ENCODE results near the gene ACSL5.

- TF ChIP-seq CTCF (optimal IDR thresholded peaks at IDR 0.05 in 1 of 3, IDR thresholded peaks at IDR 0.05 in 1 of 3, conservative IDR thresholded peaks at IDR 0.05 in 1 of 3; ENCODE audit: extremely low read depth in 1 of 3, insufficient read depth in 2 of 3, low read length in 3 of 3) (no peak), EZH2 (IDR thresholded peaks at IDR 0.05; ENCODE audit: low read length) (no peak)
These were observed 27.1 kb upstream of the ACSL5 start for GRCh38 chr10:112346774-112347173.

Data from keratinocyte (primary cell).